Gastroesophageal sphincter (tissue), 2 donors: ENCODE results near the gene TNFRSF14.

ENCODE experiments used
- POLR2A ChIP-seq, 2 donors: fragments of 450-650 bp; IDR thresholded peaks; one replicate each; pipeline ENCODE4 v1.6.1; 2017; ENCODE audit warnings: antibody characterized with exemption in 2 of 2, mild to moderate bottlenecking in 2 of 2, moderate library complexity in 1 of 2
- POLR2AphosphoS5 ChIP-seq: sonication (generic); formaldehyde crosslinking; IDR thresholded peaks from one replicate; pipeline ENCODE4 v1.6.1; 2017; ENCODE audit warnings: antibody characterized with exemption

DNA sequence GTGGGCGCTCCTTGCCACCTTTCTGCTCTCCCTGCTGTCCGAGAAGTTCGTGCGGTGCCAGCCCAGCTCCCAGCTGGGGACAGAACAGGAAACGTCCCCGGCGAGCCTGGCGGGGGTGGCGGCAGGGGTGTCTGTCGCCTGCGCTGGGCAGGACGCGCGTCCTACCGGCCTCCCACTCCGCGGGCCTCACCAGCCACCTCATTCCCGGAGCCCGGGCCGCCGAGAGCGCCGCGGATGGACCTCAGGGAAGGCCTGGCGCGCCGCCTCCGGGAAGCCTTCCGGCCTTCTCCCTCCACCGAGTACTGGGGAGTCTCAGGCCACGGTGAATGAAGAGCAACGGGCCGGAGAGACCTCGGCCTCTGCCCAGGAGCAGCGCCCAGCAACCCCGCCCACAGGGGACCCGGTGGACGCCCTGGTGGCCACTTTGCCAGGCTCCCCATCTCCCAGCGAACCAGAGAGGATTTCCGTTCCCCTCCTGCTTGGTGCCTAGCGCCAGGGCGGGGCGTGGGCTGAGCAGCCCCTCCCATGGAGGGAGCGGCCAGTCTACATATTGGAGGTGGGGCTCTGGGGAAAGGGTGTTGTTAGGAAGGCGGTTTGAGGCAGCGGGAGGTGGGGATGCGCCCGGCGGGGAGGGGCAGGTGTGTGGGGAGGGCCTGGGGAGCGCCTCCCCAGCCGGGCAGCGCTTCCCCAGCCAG, 9.5 kb upstream of the TNFRSF14 start:
- no peak for TF ChIP-seq POLR2A (IDR thresholded peaks at IDR 0.05)
- TF ChIP-seq POLR2AphosphoS5: no peak
